K562 (cell line): ENCODE results near the gene CHRNA9. TPM values are rescaled to one million over a fixed set of nuclear protein-coding genes. Genes with fewer than 3 reads are reported as not detected.

Experiments
- ATAC-seq: fragments of 200-7000 bp; cut with Tn5 transposase; 3 replicates; pipeline ENCODE4 v1.9.1; 2020; ENCODE audit warnings: moderate library complexity
- BruUV-seq: library from RNA; stranded (reverse); fragments of 400-500 nt; replicated peaks from 2 replicates; lab custom pipeline; 2021; lab: Mats Ljungman, UMichigan
- CTCF ChIA-PET: fragments of 300-600 bp; formaldehyde crosslinking; extraction: SDS; loops from one replicate; lab custom pipeline; 2021; ENCODE audit warnings: low intra/inter-chr PET ratio; lab: Yijun Ruan, JAX
- POLR2A ChIA-PET: fragments of 300-600, 350-650 bp; sonication (Branson Sonifier 250); formaldehyde crosslinking; extraction: SDS; loops from one replicate; lab custom pipeline; 2021; ENCODE audit warnings: antibody characterized with exemption, inconsistent platforms; lab: Yijun Ruan, JAX
- DNase-seq, 4 experiments: peaks; one replicate each; pipeline versions ENCODE4 v3.0.0 to v3.0.0-alpha.2; 2011 to 2018; ENCODE audit warnings: low spot score in 3 of 4, mixed read lengths in 3 of 4; ENCODE audit errors: extremely low read depth in 1 of 4
- FAIRE-seq: peaks from 2 replicates; lab custom pipeline; 2011; peaks lifted over from hg19 to GRCh38; lab: Jason Lieb, UNC
- H2AFZ ChIP-seq: 2 replicates; pipeline ENCODE4 v1.6.0; 2011; ENCODE audit warnings: low read depth, low read length, control low read depth, inconsistent platforms
- H3K27ac ChIP-seq: fragments of 200-600 bp; 3 replicates; pipeline ENCODE4 v1.8.0; 2011; ENCODE audit warnings: low read depth, mild to moderate bottlenecking, control low read depth, inconsistent platforms, low read length, moderate library complexity, mixed read lengths; ENCODE audit errors: extremely low read depth
- H3K27me3 ChIP-seq, 2 experiments: fragments of 300-600 bp in 1 of 2; 2 replicates in 1 of 2; 3 replicates in 1 of 2; pipeline versions ENCODE4 v1.6.0 to v1.8.0; 2011; ENCODE audit warnings: inconsistent platforms in 2 of 2, low read length in 2 of 2, mild to moderate bottlenecking in 1 of 2, mixed read lengths in 1 of 2, moderate library complexity in 1 of 2; ENCODE audit not compliant: control insufficient read depth in 2 of 2, insufficient read depth in 2 of 2
- H3K36me3 ChIP-seq: fragments of 300-600 bp; 3 replicates; pipeline ENCODE4 v1.8.0; 2011; ENCODE audit warnings: mild to moderate bottlenecking, low read length, inconsistent platforms; ENCODE audit not compliant: control insufficient read depth, insufficient read depth
- H3K4me1 ChIP-seq, 2 experiments: fragments of 200-600 bp in 1 of 2; replicated peaks in 1 of 2; 2 replicates in 1 of 2; 3 replicates in 1 of 2; pipeline versions ENCODE4 v1.5.1 to v1.8.0; 2011; ENCODE audit warnings: inconsistent platforms in 2 of 2, low read length in 2 of 2, mild to moderate bottlenecking in 1 of 2, mixed read lengths in 1 of 2, moderate library complexity in 1 of 2; ENCODE audit not compliant: control insufficient read depth in 2 of 2, insufficient read depth in 2 of 2
- H3K4me2 ChIP-seq: 2 replicates; pipeline ENCODE4 v1.6.1; 2011; ENCODE audit warnings: low read length, control low read depth, inconsistent platforms, mixed read lengths; ENCODE audit not compliant: insufficient read depth
- H3K4me3 ChIP-seq: fragments of 200-600 bp; sonication (generic), shearing (Covaris generic); 2 replicates; pipeline ENCODE4 v1.5.1; 2016; ENCODE audit warnings: control low read depth, inconsistent platforms
- H3K79me2 ChIP-seq: fragments of 200-600 bp; 3 replicates; pipeline ENCODE4 v1.8.0; 2011; ENCODE audit warnings: low read length, inconsistent platforms; ENCODE audit not compliant: control insufficient read depth, insufficient read depth
- H3K9ac ChIP-seq, 2 experiments: 2 replicates each; pipeline versions ENCODE4 v1.6.0 to v1.6.1; 2011; ENCODE audit warnings: low read depth in 2 of 2, low read length in 2 of 2, control low read depth in 1 of 2, inconsistent platforms in 1 of 2, mild to moderate bottlenecking in 1 of 2, mixed read lengths in 1 of 2; ENCODE audit not compliant: insufficient read depth in 1 of 2
- H3K9me1 ChIP-seq: one replicate; pipeline ENCODE4 v1.6.0; 2011; ENCODE audit warnings: inconsistent platforms, mild to moderate bottlenecking, low read length, moderate library complexity; ENCODE audit not compliant: control insufficient read depth, insufficient read depth
- H3K9me3 ChIP-seq: replicated peaks from 2 replicates; pipeline ENCODE4 v1.5.1; 2011; ENCODE audit warnings: low read depth, low read length, inconsistent platforms; ENCODE audit not compliant: control insufficient read depth, insufficient read depth
- H4K20me1 ChIP-seq: replicated peaks from 2 replicates; pipeline ENCODE4 v1.6.1; 2011; ENCODE audit warnings: low read length, inconsistent platforms, mixed read lengths; ENCODE audit not compliant: control insufficient read depth, insufficient read depth
- CREB1 ChIP-seq, 2 experiments: sonication (generic) in 1 of 2; formaldehyde crosslinking in 1 of 2; IDR thresholded peaks; 2 replicates each; pipeline versions ENCODE4 v1.6.1 to v1.8.0; 2012 to 2022; ENCODE audit warnings: inconsistent platforms in 1 of 2, mild to moderate bottlenecking in 1 of 2, missing genetic modification reagents in 1 of 2, moderate library complexity in 1 of 2
- DACH1 ChIP-seq: fragments of 450-650 bp; IDR thresholded peaks from 2 replicates; pipeline ENCODE4 v1.6.1; 2018; ENCODE audit not compliant: partially characterized antibody
- ETV1 ChIP-seq: fragments of 450-650 bp; conservative IDR thresholded peaks from 2 replicates; pipeline ENCODE4 v1.6.1; 2016; ENCODE audit warnings: missing genetic modification characterization, control low read depth, low read depth, missing compliant biosample characterization
- NFIX ChIP-seq: fragments of 250-450 bp; sonication (Bioruptor Pico); IDR thresholded peaks from 2 replicates; pipeline ENCODE4 v1.4.0; 2020; ENCODE audit warnings: low read depth, mild to moderate bottlenecking, moderate library complexity
- NR2C2 ChIP-seq, 2 experiments: fragments of 200-800 bp in 1 of 2; sonication (Bioruptor generic) in 1 of 2; sonication (generic) in 1 of 2; formaldehyde crosslinking in 1 of 2; IDR thresholded peaks; 2 replicates each; pipeline versions ENCODE4 v1.6.1 to v1.8.0; 2016 to 2022; ENCODE audit warnings: mild to moderate bottlenecking in 1 of 2, missing compliant biosample characterization in 1 of 2, missing genetic modification characterization in 1 of 2, missing genetic modification reagents in 1 of 2
- NUFIP1 ChIP-seq: fragments of 450-650 bp; IDR thresholded peaks from 2 replicates; pipeline ENCODE4 v1.6.1; 2018; ENCODE audit not compliant: partially characterized antibody
- PCBP1 ChIP-seq: fragments of 200-400 bp; formaldehyde crosslinking; IDR thresholded peaks from 2 replicates; pipeline ENCODE4 v1.6.1; 2018; ENCODE audit warnings: mild to moderate bottlenecking, low read depth, low read length; ENCODE audit not compliant: poor library complexity, severe bottlenecking
- PHF8 ChIP-seq: fragments of 200-600 bp; sonication (generic); IDR thresholded peaks from 2 replicates; pipeline ENCODE4 v1.6.1; 2012; ENCODE audit warnings: mixed run types, mild to moderate bottlenecking, inconsistent platforms, low read length, moderate library complexity, borderline replicate concordance
- SIRT6 ChIP-seq: IDR thresholded peaks from one replicate; pipeline ENCODE4 v1.6.1; 2012; ENCODE audit warnings: low read depth, mild to moderate bottlenecking, control low read depth, inconsistent platforms, low read length, moderate library complexity
- SMAD2 ChIP-seq: fragments of 150-350 bp; IDR thresholded peaks from 2 replicates; pipeline ENCODE4 v1.6.1; 2014; ENCODE audit warnings: low read depth, mild to moderate bottlenecking, low read length
- U2AF1 ChIP-seq: fragments of 200-400 bp; formaldehyde crosslinking; optimal IDR thresholded peaks from 2 replicates; pipeline ENCODE3; 2017; ENCODE audit warnings: mild to moderate bottlenecking, low read depth, low read length, moderate library complexity
- XRCC3 ChIP-seq: fragments of 450-650 bp; IDR thresholded peaks from 2 replicates; pipeline ENCODE4 v1.6.1; 2017; ENCODE audit warnings: mild to moderate bottlenecking, moderate library complexity
- ZNF239 ChIP-seq: fragments of 250-450 bp; sonication (Bioruptor Pico); IDR thresholded peaks from 2 replicates; pipeline ENCODE4 v1.4.0; 2020; ENCODE audit warnings: mild to moderate bottlenecking
- ZNF77 ChIP-seq: fragments of 250-450 bp; sonication (Bioruptor Pico); IDR thresholded peaks from 2 replicates; pipeline ENCODE4 v1.5.0; 2020
- WGBS: fragments of 100-300 bp; shearing (Covaris generic); methylation state at CpG from one replicate; pipeline ENCODE4 v1.1.6; 2016; ENCODE audit warnings: low coverage, mixed read lengths; ENCODE audit not compliant: insufficient coverage; ENCODE audit errors: missing lambda C conversion rate; 5-methylcytosine and 5-hydroxymethylcytosine counted together
- in situ Hi-C: fragments of 300-500 bp; cut with MboI; formaldehyde crosslinking; loops from 4 replicates; pipeline ENCODE4 v1.15.0; 2018; ENCODE audit warnings: inconsistent platforms, mixed read lengths
- intact Hi-C: fragments of 100-400 bp; cut with micrococcal nuclease; formaldehyde crosslinking; loops from 2 replicates; pipeline ENCODE4 v1.14.2; 2022
- polyA plus RNA-seq, 8 experiments: library from polyadenylated mRNA; depleted of rRNA in 4 of 8; stranded (reverse) in 5 of 8; unstranded in 3 of 8; fragments of >200 nt; fragmentation: Nextera tagmentation in 2 of 8; fragmentation: Illumina TruSeq in 1 of 8; extraction: Ambion mirVana in 2 of 8; extraction: Trizol in 1 of 8; gene quantifications; 2 replicates each; pipeline versions ENCODE4 v1.2.1 to v1.2.3, GENCODE V29; 2011 to 2014; ENCODE audit warnings: inconsistent platforms in 1 of 8, missing spikeins in 1 of 8
- total RNA-seq, 7 experiments: library from RNA; depleted of rRNA in 6 of 7; stranded (reverse); fragments of >200 nt in 6 of 7; fragmentation: Illumina TruSeq in 2 of 7; extraction: Trizol in 2 of 7; gene quantifications; 2 replicates each; pipeline versions ENCODE4 v1.2.1 to v1.2.3, GENCODE V29; 2011 to 2021; ENCODE audit warnings: low replicate concordance in 1 of 7
- TF ChIP-seq, protein P1 (sequence below): sonication (generic); formaldehyde crosslinking; IDR thresholded peaks from 2 replicates; pipeline ENCODE4 v1.8.1; 2023; ENCODE audit warnings: mild to moderate bottlenecking, missing genetic modification reagents
- TF ChIP-seq, protein P2 (sequence below): fragments of 200-800 bp; sonication (Bioruptor generic); IDR thresholded peaks from 2 replicates; pipeline ENCODE4 v1.6.1; 2017; ENCODE audit warnings: missing genetic modification characterization, missing compliant biosample characterization
- TF ChIP-seq, protein P3 (sequence below): conservative IDR thresholded peaks from 2 replicates; pipeline ENCODE4 v1.6.1; 2011; ENCODE audit warnings: low read depth, mild to moderate bottlenecking, low read length; ENCODE audit not compliant: control insufficient read depth

Gene CHRNA9
- total and polyA plus RNA-seq, 9 of the 15 experiments (the other 6 are each of a cell fraction or from before 2014, with no cell fraction given) = not detected

DNA sequence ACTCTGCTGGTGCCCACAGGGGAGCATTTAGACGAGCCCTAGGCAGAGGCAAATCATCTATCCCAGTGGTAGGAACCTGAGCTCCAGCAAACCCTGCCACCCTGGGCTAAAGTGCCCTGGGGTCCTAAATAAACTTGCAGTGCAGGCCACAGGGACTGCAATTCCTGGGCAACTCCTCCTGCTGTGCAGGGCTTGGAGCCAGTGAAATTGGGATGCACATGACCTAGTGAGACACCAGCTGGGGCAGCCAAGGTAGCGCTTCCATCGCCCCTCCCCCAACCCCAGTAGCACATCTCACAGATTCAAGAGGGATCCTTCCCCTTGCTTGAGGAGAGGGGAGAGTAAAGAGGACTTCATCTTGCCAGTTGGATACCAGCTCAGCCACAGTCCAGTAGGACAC, 44.1 kb downstream of the CHRNA9 start (continued):
- TF ChIP-seq, protein P1, sequence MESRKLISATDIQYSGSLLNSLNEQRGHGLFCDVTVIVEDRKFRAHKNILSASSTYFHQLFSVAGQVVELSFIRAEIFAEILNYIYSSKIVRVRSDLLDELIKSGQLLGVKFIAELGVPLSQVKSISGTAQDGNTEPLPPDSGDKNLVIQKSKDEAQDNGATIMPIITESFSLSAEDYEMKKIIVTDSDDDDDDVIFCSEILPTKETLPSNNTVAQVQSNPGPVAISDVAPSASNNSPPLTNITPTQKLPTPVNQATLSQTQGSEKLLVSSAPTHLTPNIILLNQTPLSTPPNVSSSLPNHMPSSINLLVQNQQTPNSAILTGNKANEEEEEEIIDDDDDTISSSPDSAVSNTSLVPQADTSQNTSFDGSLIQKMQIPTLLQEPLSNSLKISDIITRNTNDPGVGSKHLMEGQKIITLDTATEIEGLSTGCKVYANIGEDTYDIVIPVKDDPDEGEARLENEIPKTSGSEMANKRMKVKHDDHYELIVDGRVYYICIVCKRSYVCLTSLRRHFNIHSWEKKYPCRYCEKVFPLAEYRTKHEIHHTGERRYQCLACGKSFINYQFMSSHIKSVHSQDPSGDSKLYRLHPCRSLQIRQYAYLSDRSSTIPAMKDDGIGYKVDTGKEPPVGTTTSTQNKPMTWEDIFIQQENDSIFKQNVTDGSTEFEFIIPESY (CRISPR knock-in tag) = no peak
- TF ChIP-seq SMAD2 = no peak
- no peak for TF ChIP-seq XRCC3
- TF ChIP-seq, all 486 proteins: peak for 0

DNA sequence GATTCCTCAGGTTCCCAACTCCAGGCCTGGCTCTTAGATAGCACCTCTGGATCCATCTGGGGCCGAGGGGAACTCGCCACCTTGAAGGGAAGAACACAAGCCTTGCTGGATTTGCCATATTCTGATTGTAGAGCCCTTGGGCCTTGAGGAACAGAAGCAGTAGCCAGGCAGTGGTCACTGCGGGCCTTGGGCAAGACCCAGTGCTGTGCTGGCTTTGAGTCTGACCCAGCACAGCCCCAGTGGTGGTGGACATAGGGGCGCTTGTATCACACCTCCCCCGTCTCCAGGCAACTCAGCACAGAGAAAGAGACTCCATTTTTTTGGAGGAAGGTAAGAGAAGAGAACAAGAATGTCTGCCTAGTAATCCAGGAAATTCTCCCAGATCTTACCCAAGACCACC, 45.5 kb downstream of the CHRNA9 start:
- no peak for ATAC-seq
- WGBS = under 1% methylated on average over 5 of the region's 5 CpGs

More for the DNA sequence above, 45.5 kb downstream of the CHRNA9 start:
- no peak overlapping the region for H3K9ac ChIP-seq
- H3K9me3 ChIP-seq = no peaks in the 10 kb centered on the region
- no peaks in the 10 kb centered on the region for H3K36me3 ChIP-seq
- ChIA-PET POLR2A (no interaction called here), CTCF (no interaction called here)
- intact Hi-C loops (no loop called here), in situ Hi-C loops (no loop called here)
- H3K27ac ChIP-seq = no peak overlapping the region
- no peaks in the 10 kb centered on the region for H3K9me1 ChIP-seq
- no peak overlapping the region for H2AFZ ChIP-seq
- H4K20me1 ChIP-seq = no peaks in the 10 kb centered on the region
- FAIRE-seq = no peak
- no peaks in the 10 kb centered on the region for H3K79me2 ChIP-seq
- DNase-seq = no peak
- BruUV-seq = no TSS peak
- H3K27me3 ChIP-seq = peaks cover 5 to 29% of the 10 kb centered on the region in 2 experiments; a peak in 4 of 5 replicates
- TF ChIP-seq CREB1 (IDR thresholded peaks at IDR 0.05) (no peak), CREB1 (CRISPR knock-in tag; IDR thresholded peaks at IDR 0.05) (no peak), NFIX (CRISPR knock-in tag) (no peak), ETV1 (tag) (no peak), NR2C2 (CRISPR knock-in tag; IDR thresholded peaks at IDR 0.05) (no peak), NR2C2 (tag; IDR thresholded peaks at IDR 0.05) (no peak), U2AF1 (no peak), ZNF239 (CRISPR knock-in tag) (no peak), PHF8 (no peak), PCBP1 (no peak), DACH1 (no peak), NUFIP1 (no peak), SIRT6 (no peak), ZNF77 (CRISPR knock-in tag) (no peak)
- TF ChIP-seq, protein P2, sequence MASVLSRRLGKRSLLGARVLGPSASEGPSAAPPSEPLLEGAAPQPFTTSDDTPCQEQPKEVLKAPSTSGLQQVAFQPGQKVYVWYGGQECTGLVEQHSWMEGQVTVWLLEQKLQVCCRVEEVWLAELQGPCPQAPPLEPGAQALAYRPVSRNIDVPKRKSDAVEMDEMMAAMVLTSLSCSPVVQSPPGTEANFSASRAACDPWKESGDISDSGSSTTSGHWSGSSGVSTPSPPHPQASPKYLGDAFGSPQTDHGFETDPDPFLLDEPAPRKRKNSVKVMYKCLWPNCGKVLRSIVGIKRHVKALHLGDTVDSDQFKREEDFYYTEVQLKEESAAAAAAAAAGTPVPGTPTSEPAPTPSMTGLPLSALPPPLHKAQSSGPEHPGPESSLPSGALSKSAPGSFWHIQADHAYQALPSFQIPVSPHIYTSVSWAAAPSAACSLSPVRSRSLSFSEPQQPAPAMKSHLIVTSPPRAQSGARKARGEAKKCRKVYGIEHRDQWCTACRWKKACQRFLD (CRISPR knock-in tag) = no peak
- TF ChIP-seq, protein P3, sequence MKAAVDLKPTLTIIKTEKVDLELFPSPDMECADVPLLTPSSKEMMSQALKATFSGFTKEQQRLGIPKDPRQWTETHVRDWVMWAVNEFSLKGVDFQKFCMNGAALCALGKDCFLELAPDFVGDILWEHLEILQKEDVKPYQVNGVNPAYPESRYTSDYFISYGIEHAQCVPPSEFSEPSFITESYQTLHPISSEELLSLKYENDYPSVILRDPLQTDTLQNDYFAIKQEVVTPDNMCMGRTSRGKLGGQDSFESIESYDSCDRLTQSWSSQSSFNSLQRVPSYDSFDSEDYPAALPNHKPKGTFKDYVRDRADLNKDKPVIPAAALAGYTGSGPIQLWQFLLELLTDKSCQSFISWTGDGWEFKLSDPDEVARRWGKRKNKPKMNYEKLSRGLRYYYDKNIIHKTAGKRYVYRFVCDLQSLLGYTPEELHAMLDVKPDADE = no peak
- H3K4me1 ChIP-seq = no peaks in the 10 kb centered on the region
- no peak overlapping the region for H3K4me3 ChIP-seq
- H3K4me2 ChIP-seq = no peak overlapping the region
